Hepatocyte (in vitro differentiated cells): ENCODE results near the gene BRPF3. TPM values are rescaled to one million over a fixed set of nuclear protein-coding genes. Genes with fewer than 3 reads are reported as not detected.

Source experiments
- DNase-seq: peaks from one replicate; pipeline ENCODE4 v3.0.0-alpha.2; 2016; ENCODE audit warnings: low spot score
- H2AFZ ChIP-seq: fragments of 200-600 bp; sonication (generic); 2 replicates; pipeline ENCODE4 v1.6.0; 2016; ENCODE audit warnings: antibody characterized with exemption, mild to moderate bottlenecking
- H3K27ac ChIP-seq: fragments of 200-600 bp; sonication (generic); 2 replicates; pipeline ENCODE4 v1.5.1; 2016; ENCODE audit warnings: mild to moderate bottlenecking
- H3K27me3 ChIP-seq: fragments of 200-600 bp; sonication (generic); 2 replicates; pipeline ENCODE4 v1.6.1; 2016
- H3K36me3 ChIP-seq: fragments of 200-600 bp; sonication (generic); replicated peaks from 2 replicates; pipeline ENCODE4 v1.5.1; 2016; ENCODE audit warnings: low read depth; ENCODE audit not compliant: insufficient read depth
- H3K4me1 ChIP-seq: fragments of 200-600 bp; sonication (generic); 2 replicates; pipeline ENCODE4 v1.5.1; 2016; ENCODE audit warnings: mild to moderate bottlenecking, moderate library complexity; ENCODE audit not compliant: insufficient read depth
- H3K4me2 ChIP-seq: fragments of 200-600 bp; sonication (generic); 2 replicates; pipeline ENCODE4 v1.6.0; 2016
- H3K4me3 ChIP-seq: fragments of 200-600 bp; sonication (generic); 2 replicates; pipeline ENCODE4 v1.5.1; 2016; ENCODE audit warnings: mild to moderate bottlenecking
- H3K79me2 ChIP-seq: fragments of 200-600 bp; sonication (generic); 2 replicates; pipeline ENCODE4 v1.6.0; 2017; ENCODE audit warnings: mild to moderate bottlenecking
- H3K9me2 ChIP-seq: fragments of 200-600 bp; sonication (generic); replicated peaks from 2 replicates; pipeline ENCODE4 v1.6.0; 2017; ENCODE audit warnings: mild to moderate bottlenecking; ENCODE audit not compliant: insufficient read depth
- H3K9me3 ChIP-seq: fragments of 200-600 bp; sonication (generic); 2 replicates; pipeline ENCODE4 v1.5.1; 2016; ENCODE audit warnings: low read depth, mild to moderate bottlenecking
- H4K20me1 ChIP-seq: fragments of 200-600 bp; sonication (generic); 2 replicates; pipeline ENCODE4 v1.6.0; 2016; ENCODE audit warnings: mild to moderate bottlenecking; ENCODE audit not compliant: insufficient read depth, poor library complexity, severe bottlenecking
- CTCF ChIP-seq: fragments of 200-600 bp; sonication (generic); IDR thresholded peaks from 2 replicates; pipeline ENCODE4 v1.5.1; 2016; ENCODE audit warnings: antibody characterized with exemption, mild to moderate bottlenecking; ENCODE audit not compliant: poor library complexity
- EZH2 ChIP-seq: fragments of 200-600 bp; sonication (generic); IDR thresholded peaks from 2 replicates; pipeline ENCODE4 v1.6.1; 2016; ENCODE audit warnings: antibody characterized with exemption, mild to moderate bottlenecking, borderline replicate concordance
- EZH2phosphoT487 ChIP-seq: fragments of 200-600 bp; sonication (generic); IDR thresholded peaks from one replicate; pipeline ENCODE4 v1.6.1; 2018; ENCODE audit warnings: antibody characterized with exemption, mild to moderate bottlenecking, low read depth, moderate library complexity; ENCODE audit not compliant: unreplicated experiment, severe bottlenecking
- WGBS: methylation state at CpG from one replicate; pipeline ENCODE4 v1.1.6; 2016; ENCODE audit warnings: low lambda C conversion rate; ENCODE audit errors: missing lambda C conversion rate; 5-methylcytosine and 5-hydroxymethylcytosine counted together
- polyA plus RNA-seq: library from polyadenylated mRNA; unstranded; fragments of >200 nt; fragmentation: Nextera tagmentation; extraction: Ambion mirVana; gene quantifications from 2 replicates; pipeline ENCODE4 v1.2.1, GENCODE V29; 2016
- total RNA-seq: library from RNA; depleted of rRNA; stranded (reverse); fragments of >200 nt; gene quantifications from 2 replicates; pipeline ENCODE4 v1.2.3, GENCODE V29; 2014

Gene BRPF3
- total and polyA plus RNA-seq, 2 experiments from 2014 or later, result 25.5 to 31.4 TPM

- H3K4me3 ChIP-seq, result no peak overlapping the region
- no peaks in the 10 kb centered on the region for H3K36me3 ChIP-seq
- no peaks in the 10 kb centered on the region for H3K27me3 ChIP-seq
- no peaks in the 10 kb centered on the region for H3K4me1 ChIP-seq
- H3K4me2 ChIP-seq, result no peak overlapping the region
- no peak overlapping the region for H3K27ac ChIP-seq
- H2AFZ ChIP-seq, result no peak overlapping the region
- DNase-seq, result no peak
- no peaks in the 10 kb centered on the region for H3K9me2 ChIP-seq
- 73% methylated on average over 2 of the region's 2 CpGs for WGBS
- no peaks in the 10 kb centered on the region for H3K79me2 ChIP-seq
- TF ChIP-seq EZH2 (no peak), EZH2phosphoT487 (no peak), CTCF (no peak)
- H4K20me1 ChIP-seq, result no peaks in the 10 kb centered on the region
- no peaks in the 10 kb centered on the region for H3K9me3 ChIP-seq
Measured at GRCh38 chr6:36277946-36278470, 81.5 kb downstream of the BRPF3 start.

GRCh38 chr6:36280467-36280866 is 83.9 kb downstream of the BRPF3 start:
- H3K36me3 ChIP-seq, result no peaks in the 10 kb centered on the region
- no peak overlapping the region for H3K27ac ChIP-seq
- no peaks in the 10 kb centered on the region for H3K9me3 ChIP-seq
- DNase-seq, result no peak
- H3K4me3 ChIP-seq, result no peak overlapping the region
- no peaks in the 10 kb centered on the region for H3K9me2 ChIP-seq
- H3K27me3 ChIP-seq, result peaks cover 17% of the 10 kb centered on the region
- no peaks in the 10 kb centered on the region for H4K20me1 ChIP-seq
- H3K79me2 ChIP-seq, result no peaks in the 10 kb centered on the region
- no peak overlapping the region for H3K4me2 ChIP-seq
- H2AFZ ChIP-seq, result no peak overlapping the region
- WGBS, result 80% methylated on average over 3 of the region's 3 CpGs
- TF ChIP-seq EZH2phosphoT487, result no peak
- no peak for TF ChIP-seq CTCF
- TF ChIP-seq EZH2, result no peak
- no peaks in the 10 kb centered on the region for H3K4me1 ChIP-seq

GRCh38 chr6:36280983-36281382 is 84.4 kb downstream of the BRPF3 start:
- WGBS, result 93% methylated on average over 4 of the region's 4 CpGs
- Histone ChIP-seq H3K4me3 (no peak overlapping the region), H4K20me1 (no peaks in the 10 kb centered on the region), H3K9me2 (no peaks in the 10 kb centered on the region), H3K27ac (no peak overlapping the region), H3K36me3 (no peaks in the 10 kb centered on the region), H3K79me2 (no peaks in the 10 kb centered on the region), H3K4me2 (no peak overlapping the region), H3K4me1 (no peaks in the 10 kb centered on the region), H3K9me3 (no peaks in the 10 kb centered on the region), H3K27me3 (peaks cover 22% of the 10 kb centered on the region), H2AFZ (no peak overlapping the region)
- DNase-seq, result no peak
- no peak for TF ChIP-seq CTCF
- TF ChIP-seq EZH2, result no peak
- TF ChIP-seq EZH2phosphoT487, result no peak

Other genes starting within 250 kb of the BRPF3 start
- gene SLC26A8, start 172.1 kb upstream of the BRPF3 start, total RNA-seq, result 0.48 TPM in 1 of 2 replicates, not detected in the other
- 0.18 TPM in 1 of 2 replicates, not detected in the other for gene SLC26A8, start 172.1 kb upstream of the BRPF3 start, polyA plus RNA-seq
- 86.5 and 101 TPM in 2 replicates for gene MAPK14, start 168.9 kb upstream of the BRPF3 start, total RNA-seq
- gene MAPK14, start 168.9 kb upstream of the BRPF3 start, polyA plus RNA-seq, result 41.2 and 46.8 TPM in 2 replicates
- 41.2 and 43.6 TPM in 2 replicates for gene MAPK13, start 66.2 kb upstream of the BRPF3 start, total RNA-seq
- gene MAPK13, start 66.2 kb upstream of the BRPF3 start, polyA plus RNA-seq, result 47.6 and 50.2 TPM in 2 replicates
- gene PNPLA1, start 73.3 kb downstream of the BRPF3 start, total RNA-seq, result 0.57 TPM in 1 of 2 replicates, not detected in the other
- 0.48 and 0.64 TPM in 2 replicates for gene PNPLA1, start 73.3 kb downstream of the BRPF3 start, polyA plus RNA-seq
- gene BNIP5, start 140.1 kb downstream of the BRPF3 start, total RNA-seq, result 27.6 and 29.1 TPM in 2 replicates
- gene BNIP5, start 140.1 kb downstream of the BRPF3 start, polyA plus RNA-seq, result 28.1 and 29.2 TPM in 2 replicates
- 0.88 and 1.2 TPM in 2 replicates for gene ETV7, start 190.9 kb downstream of the BRPF3 start, total RNA-seq
- gene ETV7, start 190.9 kb downstream of the BRPF3 start, polyA plus RNA-seq, result 0.60 and 1.2 TPM in 2 replicates
- not detected in 2 replicates for gene PXT1, start 246.1 kb downstream of the BRPF3 start, total RNA-seq
- gene PXT1, start 246.1 kb downstream of the BRPF3 start, polyA plus RNA-seq, result not detected in 2 replicates
- gene KCTD20, start 246.3 kb downstream of the BRPF3 start, total RNA-seq, result 54.3 and 56.3 TPM in 2 replicates
- gene KCTD20, start 246.3 kb downstream of the BRPF3 start, polyA plus RNA-seq, result 21.4 and 27.4 TPM in 2 replicates